ENCODE measurements around the gene TICAM1. TPM values are rescaled to one million over a fixed set of nuclear protein-coding genes. Genes with fewer than 3 reads are reported as not detected.

Gene TICAM1
- total and polyA plus RNA-seq, 7 donors = 7.4 to 17.0 (median 11.4) TPM

DNA sequence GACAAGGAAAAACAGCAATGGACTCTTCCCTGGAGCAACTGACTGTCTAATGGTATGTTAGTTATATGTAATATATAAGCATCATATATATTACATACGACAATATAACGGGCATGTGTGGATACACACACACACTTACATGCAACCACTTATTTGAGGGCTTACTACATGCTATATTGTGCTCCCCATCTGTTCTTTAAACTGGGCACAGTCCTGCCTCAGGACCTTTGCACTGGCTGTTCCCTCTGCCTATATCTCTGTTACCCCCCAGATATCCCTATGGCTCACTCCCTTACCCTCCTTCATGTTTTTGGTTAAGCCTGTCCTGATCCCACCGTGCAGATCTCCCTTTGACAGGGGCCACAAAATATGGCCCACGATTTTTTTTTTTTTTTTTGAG is 10.2 kb downstream of the TICAM1 start:
- intact Hi-C loops (cut with DNase I) = no loop called here
- ATAC-seq (no peak), DNase-seq (no peak)
- Histone ChIP-seq H3K27ac (no peak overlapping the region), H3K27me3 (ENCODE audit: insufficient read depth in 3 of 3, low read length in 2 of 3) (no peaks in the 10 kb centered on the region), H3K4me1 (peaks cover 8% of the 10 kb centered on the region), H3K4me3 (no peak overlapping the region), H3K9me3 (no peaks in the 10 kb centered on the region), H3K36me3 (ENCODE audit: insufficient read depth in 1 of 2, low read depth in 1 of 2) (peaks cover 3 to 47% of the 10 kb centered on the region in 2 donors)
- TF ChIP-seq, protein P1, sequence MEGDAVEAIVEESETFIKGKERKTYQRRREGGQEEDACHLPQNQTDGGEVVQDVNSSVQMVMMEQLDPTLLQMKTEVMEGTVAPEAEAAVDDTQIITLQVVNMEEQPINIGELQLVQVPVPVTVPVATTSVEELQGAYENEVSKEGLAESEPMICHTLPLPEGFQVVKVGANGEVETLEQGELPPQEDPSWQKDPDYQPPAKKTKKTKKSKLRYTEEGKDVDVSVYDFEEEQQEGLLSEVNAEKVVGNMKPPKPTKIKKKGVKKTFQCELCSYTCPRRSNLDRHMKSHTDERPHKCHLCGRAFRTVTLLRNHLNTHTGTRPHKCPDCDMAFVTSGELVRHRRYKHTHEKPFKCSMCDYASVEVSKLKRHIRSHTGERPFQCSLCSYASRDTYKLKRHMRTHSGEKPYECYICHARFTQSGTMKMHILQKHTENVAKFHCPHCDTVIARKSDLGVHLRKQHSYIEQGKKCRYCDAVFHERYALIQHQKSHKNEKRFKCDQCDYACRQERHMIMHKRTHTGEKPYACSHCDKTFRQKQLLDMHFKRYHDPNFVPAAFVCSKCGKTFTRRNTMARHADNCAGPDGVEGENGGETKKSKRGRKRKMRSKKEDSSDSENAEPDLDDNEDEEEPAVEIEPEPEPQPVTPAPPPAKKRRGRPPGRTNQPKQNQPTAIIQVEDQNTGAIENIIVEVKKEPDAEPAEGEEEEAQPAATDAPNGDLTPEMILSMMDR (IDR thresholded peaks at IDR 0.05) = no peak
- 66 to 95% (median 89%) methylated on average over 4 of the region's 4 CpGs for WGBS, 3 donors

DNA sequence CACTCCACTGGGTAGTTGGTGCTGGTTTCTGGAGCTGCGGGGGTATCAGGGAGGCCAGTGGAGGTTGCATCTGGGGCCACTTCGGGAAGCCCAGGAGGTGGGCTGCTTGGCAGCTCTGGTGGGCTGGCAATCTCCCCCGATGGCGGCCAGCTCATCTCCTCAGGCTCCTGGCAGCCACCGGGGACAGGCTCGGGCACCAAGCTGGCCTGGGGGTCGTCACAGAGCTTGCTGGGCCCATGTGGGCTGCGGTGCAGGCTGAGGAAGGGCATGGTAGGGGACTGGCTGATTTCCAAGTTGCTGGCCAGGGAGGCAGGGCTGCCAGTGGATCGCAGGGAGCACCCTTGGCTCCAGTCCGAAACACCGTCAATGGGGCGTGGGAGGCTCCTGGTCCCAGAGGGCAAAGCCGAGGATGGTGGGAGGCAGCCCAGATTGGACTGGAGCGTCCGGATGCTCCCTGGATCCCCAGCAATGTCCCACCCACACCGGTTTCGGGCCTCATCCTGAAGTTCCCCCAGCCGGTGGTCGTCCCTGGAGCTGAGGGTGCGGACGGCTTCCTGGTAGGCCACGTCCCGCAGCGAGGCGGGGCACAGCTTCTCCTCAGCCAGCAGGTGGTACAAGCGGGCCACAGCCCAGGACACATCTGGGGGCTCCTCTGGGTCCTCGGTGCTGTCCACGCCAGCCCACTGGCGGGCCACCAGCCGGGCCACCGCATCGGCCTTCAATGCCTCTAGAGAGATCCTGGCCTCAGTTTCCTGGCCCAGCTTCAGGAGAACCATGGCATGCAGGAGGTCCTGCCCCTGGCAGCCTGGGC is 13.8 kb downstream of the TICAM1 start:
- Histone ChIP-seq H3K27me3 (ENCODE audit: insufficient read depth in 3 of 3, low read length in 2 of 3) (no peaks in the 10 kb centered on the region), H3K9me3 (no peaks in the 10 kb centered on the region), H3K4me1 (peaks cover 32% of the 10 kb centered on the region), H3K27ac (peak overlapping the region; percentile 16), H3K36me3 (ENCODE audit: insufficient read depth in 1 of 2, low read depth in 1 of 2) (peaks cover 3 to 37% of the 10 kb centered on the region in 2 donors), H3K4me3 (no peak overlapping the region)
- intact Hi-C loops (cut with DNase I) = loop anchor here in 1 of 2 donors (10.0 kb wide), 1 partner anchor 217 kb away; no protein-coding TSS in a partner anchor
- TF ChIP-seq, protein P1 (IDR thresholded peaks at IDR 0.05) = no peak
- DNase-seq = peak in 1 of 2 donors; percentile 52
- ATAC-seq = no peak
- 82 to 91% (median 87%) methylated on average over 30 to 32 of the region's 32 CpGs for WGBS, 3 donors

DNA sequence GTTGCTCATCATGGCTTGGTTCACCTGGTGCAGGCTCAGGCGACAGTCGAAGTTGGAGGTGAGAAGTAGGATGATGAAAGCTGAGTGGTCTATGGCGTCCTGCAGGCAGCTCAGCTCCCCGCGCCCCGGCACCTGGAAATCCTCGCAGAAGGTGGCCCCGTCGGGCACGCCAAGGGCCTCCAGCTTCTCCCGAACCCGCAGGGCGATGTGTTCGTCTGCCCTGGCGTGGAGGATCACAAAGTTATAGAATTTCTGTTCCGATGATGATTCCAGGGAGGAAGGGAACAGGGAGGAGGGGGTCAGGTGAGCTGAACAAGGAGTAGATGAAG is 14.6 kb downstream of the TICAM1 start:
- no peaks in the 10 kb centered on the region for H3K9me3 ChIP-seq
- DNase-seq (no peak), ATAC-seq (no peak)
- H3K4me1 ChIP-seq = peaks cover 35% of the 10 kb centered on the region
- WGBS, 3 donors = 87 to 93% (median 91%) methylated on average over 16 of the region's 16 CpGs
- H3K36me3 ChIP-seq (ENCODE audit: insufficient read depth in 1 of 2, low read depth in 1 of 2) = peaks cover 3 to 37% of the 10 kb centered on the region in 2 donors
- TF ChIP-seq, protein P1 (IDR thresholded peaks at IDR 0.05) = no peak
- no peaks in the 10 kb centered on the region for H3K27me3 ChIP-seq (ENCODE audit: insufficient read depth in 3 of 3, low read length in 2 of 3)
- H3K4me3 ChIP-seq = no peak overlapping the region
- peak overlapping the region; percentile 93 for H3K27ac ChIP-seq
- intact Hi-C loops (cut with DNase I) = loop anchor here in 1 of 2 donors (10.0 kb wide), 1 partner anchor 218 kb away; no protein-coding TSS in a partner anchor

DNA sequence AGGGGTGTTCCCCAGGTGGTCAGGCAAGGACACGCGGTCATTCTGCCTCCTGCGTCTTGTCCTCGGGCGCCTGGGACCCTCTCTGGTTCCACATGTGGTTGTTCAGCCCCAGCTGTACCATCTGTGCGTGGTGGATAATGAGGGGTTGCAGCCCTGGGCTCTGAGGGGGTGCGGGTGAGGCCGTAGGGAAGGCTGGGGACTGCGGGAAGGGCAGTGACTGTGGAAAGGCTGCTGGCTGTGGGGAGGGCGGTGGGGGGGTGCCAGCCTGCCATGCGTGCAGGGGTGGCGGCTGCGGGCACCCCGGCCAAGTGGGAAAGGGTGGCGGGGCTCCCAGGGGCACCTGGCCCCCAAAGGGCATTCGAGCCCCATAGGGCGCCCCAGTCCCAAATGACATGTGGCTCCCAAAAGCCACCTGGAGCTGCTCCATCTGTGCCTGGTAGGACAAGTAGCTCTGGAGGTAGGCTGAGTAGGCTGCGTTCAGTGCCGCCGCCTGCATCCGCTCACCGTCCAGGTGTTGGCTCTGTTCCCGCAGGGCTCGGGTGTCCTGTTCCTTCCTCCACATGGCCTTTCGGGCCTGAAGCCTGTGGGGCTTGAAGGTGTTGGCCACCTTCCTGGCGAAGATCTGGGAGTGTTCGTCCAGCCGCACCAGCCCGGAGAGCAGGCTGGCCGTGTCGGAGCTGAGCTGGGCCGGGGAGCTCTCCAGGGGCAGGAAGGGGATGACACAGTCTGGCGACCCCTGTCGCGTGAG is 15.1 kb downstream of the TICAM1 start:
- 67 to 83% (median 74%) methylated on average over 35 of the region's 35 CpGs for WGBS, 3 donors
- TF ChIP-seq, protein P1 (IDR thresholded peaks at IDR 0.05) = no peak
- DNase-seq (peak; percentile 33 to 81), ATAC-seq (peak in 3 of 4 donors; percentile 19 to 63 (median 36))
- H3K9me3 ChIP-seq = no peaks in the 10 kb centered on the region
- no peaks in the 10 kb centered on the region for H3K27me3 ChIP-seq (ENCODE audit: insufficient read depth in 3 of 3, low read length in 2 of 3)
- H3K4me1 ChIP-seq = peaks cover 35% of the 10 kb centered on the region
- H3K36me3 ChIP-seq (ENCODE audit: insufficient read depth in 1 of 2, low read depth in 1 of 2) = peaks cover 3 to 37% of the 10 kb centered on the region in 2 donors
- intact Hi-C loops (cut with DNase I) = loop anchor here in 1 of 2 donors (10.0 kb wide), 1 partner anchor 218 kb away; no protein-coding TSS in a partner anchor
- peak overlapping the region; percentile 93 for H3K27ac ChIP-seq
- H3K4me3 ChIP-seq = peak overlapping the region; percentile 45
